GM12878 (cell line): ENCODE measurements around the gene IPPK. TPM values are rescaled to one million over a fixed set of nuclear protein-coding genes. Genes with fewer than 3 reads are reported as not detected.

ENCODE experiments used
- ATAC-seq: fragments of 200-7000 bp; cut with Tn5 transposase; 3 replicates; pipeline ENCODE4 v1.9.1; 2020; ENCODE audit warnings: mild to moderate bottlenecking, moderate library complexity
- BruUV-seq: library from RNA; stranded (reverse); fragments of 400-500 nt; replicated peaks from 2 replicates; lab custom pipeline; 2021; lab: Mats Ljungman, UMichigan
- CTCF ChIA-PET: fragments of 300-600 bp; sonication (Branson Sonifier 250); formaldehyde crosslinking; extraction: SDS; loops from one replicate; lab custom pipeline; 2021; ENCODE audit warnings: inconsistent platforms; lab: Yijun Ruan, JAX
- POLR2A ChIA-PET: fragments of 350-600 bp; formaldehyde crosslinking; extraction: SDS; loops from one replicate; lab custom pipeline; 2021; ENCODE audit warnings: inconsistent platforms; lab: Charles Lee
- RAD21 ChIA-PET: fragments of 300-600 bp; sonication (Branson Sonifier 250); formaldehyde crosslinking; loops from one replicate; lab custom pipeline; 2023; ENCODE audit warnings: antibody characterized with exemption; ENCODE audit not compliant: unreplicated experiment; lab: Charles Lee
- SMC1A ChIA-PET: fragments of 300-600 bp; sonication (Branson Sonifier 250); formaldehyde crosslinking; loops from one replicate; lab custom pipeline; 2023; ENCODE audit not compliant: unreplicated experiment, uncharacterized antibody; lab: Charles Lee
- DNase-seq: peaks from one replicate; pipeline ENCODE4 v3.0.0-alpha.2; 2011; ENCODE audit warnings: low read depth, low spot score
- FAIRE-seq: peaks from 3 replicates; lab custom pipeline; 2011; peaks lifted over from hg19 to GRCh38; lab: Jason Lieb, UNC
- H2AFZ ChIP-seq: 2 replicates; pipeline ENCODE4 v1.6.0; 2011; ENCODE audit warnings: low read depth, low read length, control low read depth; ENCODE audit not compliant: control insufficient read depth
- H3K27ac ChIP-seq: 2 replicates; pipeline ENCODE4 v1.5.1; 2011; ENCODE audit warnings: control low read depth; ENCODE audit not compliant: control insufficient read depth, insufficient read depth
- H3K27me3 ChIP-seq, 2 experiments: replicated peaks in 1 of 2; 2 replicates each; pipeline versions ENCODE4 v1.6.0 to v1.6.1; 2011; ENCODE audit warnings: low read length in 1 of 2; ENCODE audit not compliant: control insufficient read depth in 2 of 2, insufficient read depth in 2 of 2
- H3K36me3 ChIP-seq, 2 experiments: 2 replicates each; pipeline ENCODE4 v1.5.1; 2011; ENCODE audit warnings: low read length in 1 of 2; ENCODE audit not compliant: control insufficient read depth in 2 of 2, insufficient read depth in 2 of 2
- H3K4me1 ChIP-seq: 2 replicates; pipeline ENCODE4 v1.6.1; 2011; ENCODE audit warnings: mild to moderate bottlenecking, low read length, moderate library complexity, mixed read lengths; ENCODE audit not compliant: control insufficient read depth, insufficient read depth
- H3K4me2 ChIP-seq: 2 replicates; pipeline ENCODE4 v1.6.0; 2011; ENCODE audit warnings: control low read depth; ENCODE audit not compliant: control insufficient read depth, insufficient read depth
- H3K4me3 ChIP-seq: fragments of 200-600 bp; sonication (generic); 2 replicates; pipeline ENCODE4 v1.5.1; 2016
- H3K79me2 ChIP-seq: 2 replicates; pipeline ENCODE4 v1.6.0; 2011; ENCODE audit warnings: low read length; ENCODE audit not compliant: control insufficient read depth, insufficient read depth
- H3K9ac ChIP-seq: 2 replicates; pipeline ENCODE4 v1.8.0; 2011; ENCODE audit warnings: low read length, control low read depth, mixed read lengths; ENCODE audit not compliant: control insufficient read depth, insufficient read depth
- H3K9me3 ChIP-seq: replicated peaks from 3 replicates; pipeline ENCODE4 v1.5.1; 2011; ENCODE audit warnings: mild to moderate bottlenecking, low read length; ENCODE audit not compliant: control insufficient read depth, insufficient read depth
- H4K20me1 ChIP-seq: 2 replicates; pipeline ENCODE4 v1.6.0; 2011; ENCODE audit not compliant: control insufficient read depth, insufficient read depth
- CBX5 ChIP-seq: sonication (generic); IDR thresholded peaks from 2 replicates; pipeline ENCODE4 v1.6.1; 2016; ENCODE audit warnings: low read depth, moderate library complexity, mild to moderate bottlenecking, inconsistent platforms
- CHD2 ChIP-seq: IDR thresholded peaks from 2 replicates; pipeline ENCODE4 v1.6.1; 2011; ENCODE audit warnings: low read depth, low read length, improper control_type of control experiment, borderline replicate concordance
- CHD4 ChIP-seq: fragments of 200-600 bp; sonication (generic); IDR thresholded peaks from 2 replicates; pipeline ENCODE4 v1.6.1; 2016; ENCODE audit warnings: mild to moderate bottlenecking
- CREM ChIP-seq: IDR thresholded peaks from 2 replicates; pipeline ENCODE4 v1.6.1; 2014; ENCODE audit warnings: antibody characterized with exemption, low read depth
- ETV6 ChIP-seq, 2 experiments: fragments of 450-650 bp in 1 of 2; IDR thresholded peaks in 1 of 2; conservative IDR thresholded peaks in 1 of 2; 2 replicates each; pipeline ENCODE4 v1.6.1; 2014; ENCODE audit warnings: antibody characterized with exemption in 1 of 2, borderline replicate concordance in 1 of 2, low read depth in 1 of 2, mild to moderate bottlenecking in 1 of 2, moderate library complexity in 1 of 2
- IKZF1 ChIP-seq: fragments of 450-650 bp; conservative IDR thresholded peaks from 2 replicates; pipeline ENCODE4 v1.6.1; 2017; ENCODE audit warnings: antibody characterized with exemption, mild to moderate bottlenecking
- PAX5 ChIP-seq: IDR thresholded peaks from 2 replicates; pipeline ENCODE4 v1.6.1; 2011; ENCODE audit warnings: low read depth, low read length, borderline replicate concordance
- RCOR1 ChIP-seq: conservative IDR thresholded peaks from 2 replicates; pipeline ENCODE4 v1.6.1; 2012; ENCODE audit warnings: low read depth, low read length, improper control_type of control experiment
- RELA ChIP-seq: fragments of 450-650 bp; IDR thresholded peaks from 2 replicates; pipeline ENCODE4 v1.8.0; 2014; ENCODE audit warnings: borderline replicate concordance; ENCODE audit not compliant: partially characterized antibody
- RFX5 ChIP-seq: IDR thresholded peaks from 2 replicates; pipeline ENCODE4 v1.6.1; 2011; ENCODE audit warnings: low read depth, low read length, improper control_type of control experiment
- RUNX3 ChIP-seq: IDR thresholded peaks from 2 replicates; pipeline ENCODE4 v1.6.1; 2012; ENCODE audit warnings: low read length, inconsistent platforms
- SIX5 ChIP-seq: IDR thresholded peaks from 2 replicates; pipeline ENCODE4 v1.6.1; 2011; ENCODE audit warnings: mild to moderate bottlenecking, low read depth, low read length, moderate library complexity; ENCODE audit not compliant: severe bottlenecking
- SMC3 ChIP-seq: IDR thresholded peaks from 2 replicates; pipeline ENCODE4 v1.6.1; 2011; ENCODE audit warnings: low read length, improper control_type of control experiment, borderline replicate concordance
- STAT3 ChIP-seq: IDR thresholded peaks from 2 replicates; pipeline ENCODE4 v1.6.1; 2011; ENCODE audit warnings: low read depth, low read length, improper control_type of control experiment
- SUPT20H ChIP-seq: IDR thresholded peaks from 2 replicates; pipeline ENCODE4 v1.6.1; 2011; ENCODE audit warnings: low read depth, mild to moderate bottlenecking, low read length, moderate library complexity, borderline replicate concordance; ENCODE audit not compliant: control insufficient read depth
- YY1 ChIP-seq: IDR thresholded peaks from 2 replicates; pipeline ENCODE4 v1.6.1; 2011; ENCODE audit warnings: low read depth, mild to moderate bottlenecking, low read length
- WGBS: methylation state at CpG from one replicate; pipeline ENCODE4 v1.1.6; 2016; ENCODE audit warnings: low lambda C conversion rate; ENCODE audit not compliant: insufficient replicate concordance, insufficient coverage; ENCODE audit errors: missing lambda C conversion rate; 5-methylcytosine and 5-hydroxymethylcytosine counted together
- in situ Hi-C: fragments of 300-500 bp; cut with MboI; formaldehyde crosslinking; loops from 9 replicates; pipeline ENCODE4 v1.14.3; 2018; ENCODE audit warnings: mixed read lengths
- intact Hi-C: fragments of 100-400 bp; cut with micrococcal nuclease; formaldehyde crosslinking; loops from one replicate; pipeline ENCODE4 v1.14.2; 2022; ENCODE audit not compliant: unreplicated experiment
- polyA plus RNA-seq, 11 experiments: library from polyadenylated mRNA; depleted of rRNA in 4 of 11; unstranded in 6 of 11; stranded (reverse) in 5 of 11; fragments of >200 nt; fragmentation: Nextera tagmentation in 4 of 11; fragmentation: Illumina TruSeq in 1 of 11; extraction: Ambion mirVana in 4 of 11; extraction: Trizol in 1 of 11; gene quantifications; 1 replicate in 1 of 11; 2 replicates in 10 of 11; pipeline versions ENCODE4 v1.2.1 to v1.2.3, GENCODE V29; 2011 to 2016; ENCODE audit warnings: inconsistent platforms in 2 of 11, missing spikeins in 2 of 11, low read depth in 1 of 11
- total RNA-seq, 4 experiments: library from RNA; depleted of rRNA in 3 of 4; stranded (reverse); fragments of >200 nt in 3 of 4; fragmentation: Illumina TruSeq in 1 of 4; extraction: Trizol in 1 of 4; gene quantifications; 2 replicates each; pipeline versions ENCODE4 v1.2.1 to v1.2.3, GENCODE V29; 2013 to 2021
- TF ChIP-seq, protein P1 (sequence below): fragments of 450-650 bp; formaldehyde crosslinking; IDR thresholded peaks from 2 replicates; pipeline ENCODE4 v1.4.0; 2020; ENCODE audit warnings: mild to moderate bottlenecking, moderate library complexity
- TF ChIP-seq, protein P2 (sequence below): fragments of 450-650 bp; IDR thresholded peaks from 2 replicates; pipeline ENCODE4 v1.6.1; 2017; ENCODE audit warnings: mild to moderate bottlenecking, low read depth, inconsistent platforms; ENCODE audit not compliant: poor library complexity, severe bottlenecking

Gene IPPK
- total and polyA plus RNA-seq, 10 of the 15 experiments (the other 5 are each of a cell fraction or from before 2014, with no cell fraction given): 2.1 to 22.1 (median 11.4) TPM

DNA sequence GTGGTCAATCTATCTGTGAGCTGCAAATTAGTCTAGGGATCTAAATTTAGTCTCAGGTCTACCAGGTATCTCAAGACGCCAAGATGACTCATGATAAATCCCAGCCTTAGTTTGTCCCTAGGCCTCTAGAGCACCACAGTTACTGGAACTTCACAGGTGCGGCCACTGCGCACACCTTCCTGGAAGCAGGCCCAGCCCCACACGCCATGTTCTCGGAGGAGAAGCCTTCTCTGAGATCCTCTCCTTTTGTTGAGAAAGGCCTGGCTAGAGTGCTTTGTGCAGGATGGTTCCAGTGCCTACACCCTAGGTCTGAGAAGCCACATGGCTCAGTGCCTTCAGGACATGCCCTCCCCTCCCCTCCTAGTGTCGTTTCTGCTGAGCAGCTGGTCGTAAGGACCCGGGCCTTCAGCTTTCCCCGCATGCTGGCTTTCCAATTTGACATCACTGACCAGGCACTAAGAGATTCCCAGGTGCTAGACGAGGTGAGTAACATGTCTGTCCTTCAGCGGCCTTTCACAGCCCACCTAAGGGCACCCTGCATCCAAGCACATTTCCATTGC, 51.9 kb downstream of the IPPK start (continued):
- TF ChIP-seq RFX5 (no peak), ETV6 (conservative IDR thresholded peaks at IDR 0.05 in 1 of 2, IDR thresholded peaks at IDR 0.05 in 1 of 2; ENCODE audit: borderline replicate concordance in 1 of 2, low read depth in 1 of 2) (no peak), CREM (no peak), RCOR1 (no peak), IKZF1 (no peak)

DNA sequence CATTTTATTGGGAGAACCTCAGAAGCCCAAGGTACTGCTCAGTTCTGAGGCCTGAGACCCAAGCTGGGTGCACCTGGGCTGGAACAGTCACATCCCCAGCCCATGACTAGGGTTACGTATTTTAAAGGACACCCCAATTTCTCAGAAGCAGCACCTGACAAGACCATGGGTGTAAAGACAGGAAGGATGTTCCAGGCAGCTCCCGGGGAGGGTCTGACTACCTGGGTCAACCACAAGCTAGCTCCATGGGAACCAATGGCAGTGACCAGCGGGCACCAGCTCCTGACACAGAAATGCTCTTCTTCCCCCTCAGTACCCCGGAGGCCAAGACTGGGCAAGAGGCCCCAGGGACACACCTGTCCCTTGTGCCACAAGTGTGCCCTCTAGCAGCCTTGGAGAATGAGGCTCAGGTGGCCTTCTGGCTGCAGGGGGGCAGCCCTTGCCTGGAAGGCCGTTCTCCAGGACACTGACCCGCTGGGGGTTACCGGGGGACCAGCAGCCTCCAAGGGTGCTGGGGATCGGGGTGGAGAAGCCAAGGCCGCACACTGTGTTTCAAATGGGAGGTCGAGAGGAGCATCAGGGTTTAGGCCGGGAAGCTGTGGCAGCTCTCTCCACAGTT, 52.6 kb downstream of the IPPK start:
- Histone ChIP-seq H2AFZ (no peak overlapping the region), H4K20me1 (no peaks in the 10 kb centered on the region), H3K4me1 (no peaks in the 10 kb centered on the region), H3K36me3 (peaks cover 18 to 23% of the 10 kb centered on the region in 2 experiments), H3K27me3 (no peaks in the 10 kb centered on the region), H3K79me2 (no peaks in the 10 kb centered on the region), H3K9ac (no peak overlapping the region), H3K4me3 (no peak overlapping the region), H3K4me2 (no peak overlapping the region), H3K9me3 (no peaks in the 10 kb centered on the region), H3K27ac (no peak overlapping the region)
- ChIA-PET POLR2A (no interaction called here), CTCF (interaction anchor here (1.4 kb wide), 1 partner anchor 10 kb away, joined by 3 read pairs; no protein-coding TSS in a partner anchor), RAD21 (no interaction called here), SMC1A (no interaction called here)
- WGBS: 88% methylated on average over 11 of the region's 11 CpGs
- intact Hi-C loops (no loop called here), in situ Hi-C loops (no loop called here)
- no peak for ATAC-seq
- BruUV-seq: no TSS peak
- no peak for FAIRE-seq
- no peak for DNase-seq
- TF ChIP-seq SMC3 (no peak), RUNX3 (no peak), PAX5 (no peak), CBX5 (no peak), CHD2 (no peak), STAT3 (no peak), YY1 (no peak), CHD4 (no peak), RELA (no peak), SIX5 (no peak), SUPT20H (no peak)
- TF ChIP-seq, protein P1, sequence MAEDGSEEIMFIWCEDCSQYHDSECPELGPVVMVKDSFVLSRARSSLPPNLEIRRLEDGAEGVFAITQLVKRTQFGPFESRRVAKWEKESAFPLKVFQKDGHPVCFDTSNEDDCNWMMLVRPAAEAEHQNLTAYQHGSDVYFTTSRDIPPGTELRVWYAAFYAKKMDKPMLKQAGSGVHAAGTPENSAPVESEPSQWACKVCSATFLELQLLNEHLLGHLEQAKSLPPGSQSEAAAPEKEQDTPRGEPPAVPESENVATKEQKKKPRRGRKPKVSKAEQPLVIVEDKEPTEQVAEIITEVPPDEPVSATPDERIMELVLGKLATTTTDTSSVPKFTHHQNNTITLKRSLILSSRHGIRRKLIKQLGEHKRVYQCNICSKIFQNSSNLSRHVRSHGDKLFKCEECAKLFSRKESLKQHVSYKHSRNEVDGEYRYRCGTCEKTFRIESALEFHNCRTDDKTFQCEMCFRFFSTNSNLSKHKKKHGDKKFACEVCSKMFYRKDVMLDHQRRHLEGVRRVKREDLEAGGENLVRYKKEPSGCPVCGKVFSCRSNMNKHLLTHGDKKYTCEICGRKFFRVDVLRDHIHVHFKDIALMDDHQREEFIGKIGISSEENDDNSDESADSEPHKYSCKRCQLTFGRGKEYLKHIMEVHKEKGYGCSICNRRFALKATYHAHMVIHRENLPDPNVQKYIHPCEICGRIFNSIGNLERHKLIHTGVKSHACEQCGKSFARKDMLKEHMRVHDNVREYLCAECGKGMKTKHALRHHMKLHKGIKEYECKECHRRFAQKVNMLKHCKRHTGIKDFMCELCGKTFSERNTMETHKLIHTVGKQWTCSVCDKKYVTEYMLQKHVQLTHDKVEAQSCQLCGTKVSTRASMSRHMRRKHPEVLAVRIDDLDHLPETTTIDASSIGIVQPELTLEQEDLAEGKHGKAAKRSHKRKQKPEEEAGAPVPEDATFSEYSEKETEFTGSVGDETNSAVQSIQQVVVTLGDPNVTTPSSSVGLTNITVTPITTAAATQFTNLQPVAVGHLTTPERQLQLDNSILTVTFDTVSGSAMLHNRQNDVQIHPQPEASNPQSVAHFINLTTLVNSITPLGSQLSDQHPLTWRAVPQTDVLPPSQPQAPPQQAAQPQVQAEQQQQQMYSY (CRISPR knock-in tag): no peak
- TF ChIP-seq, protein P2, sequence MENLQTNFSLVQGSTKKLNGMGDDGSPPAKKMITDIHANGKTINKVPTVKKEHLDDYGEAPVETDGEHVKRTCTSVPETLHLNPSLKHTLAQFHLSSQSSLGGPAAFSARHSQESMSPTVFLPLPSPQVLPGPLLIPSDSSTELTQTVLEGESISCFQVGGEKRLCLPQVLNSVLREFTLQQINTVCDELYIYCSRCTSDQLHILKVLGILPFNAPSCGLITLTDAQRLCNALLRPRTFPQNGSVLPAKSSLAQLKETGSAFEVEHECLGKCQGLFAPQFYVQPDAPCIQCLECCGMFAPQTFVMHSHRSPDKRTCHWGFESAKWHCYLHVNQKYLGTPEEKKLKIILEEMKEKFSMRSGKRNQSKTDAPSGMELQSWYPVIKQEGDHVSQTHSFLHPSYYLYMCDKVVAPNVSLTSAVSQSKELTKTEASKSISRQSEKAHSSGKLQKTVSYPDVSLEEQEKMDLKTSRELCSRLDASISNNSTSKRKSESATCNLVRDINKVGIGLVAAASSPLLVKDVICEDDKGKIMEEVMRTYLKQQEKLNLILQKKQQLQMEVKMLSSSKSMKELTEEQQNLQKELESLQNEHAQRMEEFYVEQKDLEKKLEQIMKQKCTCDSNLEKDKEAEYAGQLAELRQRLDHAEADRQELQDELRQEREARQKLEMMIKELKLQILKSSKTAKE: no peak
